Activated CD8-positive, alpha-beta memory T cell treated with anti-CD3 and anti-CD28 coated beads for 24 hours (primary cell): ENCODE results near the gene SMPD2.
A peak's percentile ranks its signal among the peaks of the same experiment; 100 is the strongest.

ENCODE experiments used
- DNase-seq: peaks from one replicate; pipeline ENCODE4 v3.0.0-alpha.2; 2020

The SMPD2 gene

DNA sequence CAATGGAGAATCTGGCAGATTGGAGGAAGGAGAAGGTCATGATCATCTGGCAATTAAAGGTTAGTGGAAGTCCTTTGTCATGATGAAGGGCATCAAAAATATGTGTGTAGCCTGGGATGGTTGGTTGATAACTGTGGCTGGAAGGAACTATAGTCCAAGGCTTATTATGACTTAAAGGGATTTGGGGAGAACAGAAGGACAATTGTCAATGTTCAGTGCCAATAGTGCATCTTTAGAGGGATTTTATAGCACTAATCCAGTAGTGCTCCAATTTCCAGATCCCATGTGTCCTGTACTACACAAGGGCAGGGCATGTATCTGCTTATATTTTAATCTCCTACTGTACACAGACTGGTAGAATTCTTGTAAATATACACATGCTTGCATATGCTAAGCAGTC, 47.5 kb downstream of the SMPD2 start:
- no peak for DNase-seq

DNA sequence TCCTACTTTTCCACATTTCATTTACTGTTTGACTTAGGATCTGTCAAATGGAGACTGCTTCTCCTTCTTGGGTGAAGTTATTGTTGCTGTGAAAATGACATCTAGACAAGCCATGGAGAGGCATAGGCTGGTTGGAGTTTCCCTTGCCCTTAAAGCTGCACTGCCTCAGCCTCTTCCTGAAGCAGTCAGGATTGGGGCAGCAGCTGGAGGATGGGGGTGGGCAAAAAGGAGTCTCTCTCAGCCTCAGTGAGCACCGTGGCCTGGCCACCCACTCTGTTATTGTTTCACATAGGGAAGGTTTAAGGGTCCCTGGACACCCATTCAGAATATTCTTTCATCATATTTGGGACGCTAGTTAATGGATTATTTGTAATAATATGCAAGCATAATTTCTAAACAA, 50.2 kb downstream of the SMPD2 start:
- DNase-seq: peak; percentile 54

DNA sequence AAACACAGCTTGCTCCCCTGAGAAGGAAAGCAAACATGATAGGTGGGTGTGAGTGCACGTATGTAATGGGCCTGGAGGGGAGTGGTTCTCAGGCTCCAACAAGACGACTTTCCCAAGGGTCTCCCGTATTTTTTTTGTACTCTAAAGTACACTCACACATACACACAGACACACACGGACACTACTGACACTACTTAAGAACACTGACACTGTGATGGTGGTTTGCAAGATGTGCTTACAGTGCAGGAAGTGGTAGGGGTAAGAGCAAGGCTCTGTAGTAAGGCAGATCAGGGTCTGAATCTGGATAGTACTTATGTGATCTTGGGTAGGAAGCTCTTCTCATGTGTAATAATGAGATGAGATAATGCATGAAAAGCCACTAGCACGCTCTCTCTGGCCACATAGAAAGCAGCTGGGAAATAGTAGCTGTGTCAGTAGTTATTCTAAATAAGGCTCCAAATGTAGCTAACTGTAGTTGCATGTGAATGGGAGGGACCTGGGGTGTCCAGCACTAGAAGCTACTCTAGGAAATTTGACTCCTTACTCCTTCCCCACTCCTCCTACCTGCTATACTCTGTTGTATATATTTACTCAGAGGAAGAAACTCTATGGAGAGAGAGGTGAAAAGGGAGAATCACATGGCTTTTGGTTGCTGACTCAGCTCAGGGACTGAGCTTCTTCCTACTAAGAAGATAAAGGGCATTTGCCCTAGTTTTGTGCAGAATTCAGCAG, 50.8 kb downstream of the SMPD2 start:
- peak; percentile 55 for DNase-seq
